ENCODE results near the gene FAM151A. TPM values are rescaled to one million over a fixed set of nuclear protein-coding genes. Genes with fewer than 3 reads are reported as not detected.
A peak's percentile ranks its signal among the peaks of the same experiment; 100 is the strongest.

The FAM151A gene
- total and polyA plus RNA-seq, 2 experiments from 2014 or later, result 9.8 to 13.5 TPM

- no peaks in the 10 kb centered on the region for H3K27me3 ChIP-seq
- no peaks in the 10 kb centered on the region for H3K9me2 ChIP-seq (replicated peaks; ENCODE audit: insufficient read depth)
- no peaks in the 10 kb centered on the region for H4K20me1 ChIP-seq (ENCODE audit: insufficient read depth, poor library complexity, severe bottlenecking)
- 46% methylated on average over 5 of the region's 5 CpGs for WGBS (ENCODE audit: low lambda C conversion rate, missing lambda C conversion rate)
- no peaks in the 10 kb centered on the region for H3K79me2 ChIP-seq
- no peaks in the 10 kb centered on the region for H3K36me3 ChIP-seq (replicated peaks; ENCODE audit: insufficient read depth, low read depth)
- no peaks in the 10 kb centered on the region for H3K9me3 ChIP-seq (ENCODE audit: low read depth)
- peaks cover 27% of the 10 kb centered on the region for H3K4me1 ChIP-seq (ENCODE audit: insufficient read depth)
- peak overlapping the region; percentile 70 for H3K4me2 ChIP-seq
- no peak overlapping the region for H3K4me3 ChIP-seq
- no peak overlapping the region for H2AFZ ChIP-seq
- TF ChIP-seq CTCF (IDR thresholded peaks at IDR 0.05; ENCODE audit: poor library complexity) (no peak), EZH2 (IDR thresholded peaks at IDR 0.05; ENCODE audit: borderline replicate concordance) (no peak), EZH2phosphoT487 (IDR thresholded peaks at IDR 0.05; ENCODE audit: low read depth, severe bottlenecking, unreplicated experiment) (no peak)
- peak overlapping the region; percentile 41 for H3K27ac ChIP-seq
- peak; percentile 62 for DNase-seq (ENCODE audit: low spot score)
Measured at GRCh38 chr1:54649130-54649898, 26.0 kb upstream of the FAM151A start.

GRCh38 chr1:54645806-54646676 is 22.7 kb upstream of the FAM151A start:
- peaks cover 17% of the 10 kb centered on the region for H3K4me1 ChIP-seq (ENCODE audit: insufficient read depth)
- H3K36me3 ChIP-seq (replicated peaks; ENCODE audit: insufficient read depth, low read depth), result no peaks in the 10 kb centered on the region
- no peak overlapping the region for H3K27ac ChIP-seq
- no peaks in the 10 kb centered on the region for H3K9me3 ChIP-seq (ENCODE audit: low read depth)
- WGBS (ENCODE audit: low lambda C conversion rate, missing lambda C conversion rate), result 87% methylated on average over 7 of the region's 7 CpGs
- no peaks in the 10 kb centered on the region for H3K79me2 ChIP-seq
- H4K20me1 ChIP-seq (ENCODE audit: insufficient read depth, poor library complexity, severe bottlenecking), result no peaks in the 10 kb centered on the region
- H3K9me2 ChIP-seq (replicated peaks; ENCODE audit: insufficient read depth), result no peaks in the 10 kb centered on the region
- no peak overlapping the region for H3K4me2 ChIP-seq
- TF ChIP-seq EZH2phosphoT487 (IDR thresholded peaks at IDR 0.05; ENCODE audit: low read depth, severe bottlenecking, unreplicated experiment) (no peak), EZH2 (IDR thresholded peaks at IDR 0.05; ENCODE audit: borderline replicate concordance) (no peak), CTCF (IDR thresholded peaks at IDR 0.05; ENCODE audit: poor library complexity) (no peak)
- no peak for DNase-seq (ENCODE audit: low spot score)
- no peak overlapping the region for H3K4me3 ChIP-seq
- H3K27me3 ChIP-seq, result no peaks in the 10 kb centered on the region
- H2AFZ ChIP-seq, result no peak overlapping the region

- no peaks in the 10 kb centered on the region for H3K79me2 ChIP-seq
- no peaks in the 10 kb centered on the region for H3K27me3 ChIP-seq
- TF ChIP-seq EZH2phosphoT487 (IDR thresholded peaks at IDR 0.05; ENCODE audit: low read depth, severe bottlenecking, unreplicated experiment) (no peak), EZH2 (IDR thresholded peaks at IDR 0.05; ENCODE audit: borderline replicate concordance) (no peak), CTCF (IDR thresholded peaks at IDR 0.05; ENCODE audit: poor library complexity) (no peak)
- no peaks in the 10 kb centered on the region for H4K20me1 ChIP-seq (ENCODE audit: insufficient read depth, poor library complexity, severe bottlenecking)
- no peak overlapping the region for H3K4me3 ChIP-seq
- H3K4me1 ChIP-seq (ENCODE audit: insufficient read depth), result peaks cover 4% of the 10 kb centered on the region
- no peak overlapping the region for H3K27ac ChIP-seq
- H2AFZ ChIP-seq, result no peak overlapping the region
- H3K4me2 ChIP-seq, result no peak overlapping the region
- no peak for DNase-seq (ENCODE audit: low spot score)
- H3K36me3 ChIP-seq (replicated peaks; ENCODE audit: insufficient read depth, low read depth), result no peaks in the 10 kb centered on the region
- H3K9me2 ChIP-seq (replicated peaks; ENCODE audit: insufficient read depth), result no peaks in the 10 kb centered on the region
- H3K9me3 ChIP-seq (ENCODE audit: low read depth), result no peaks in the 10 kb centered on the region
Measured at GRCh38 chr1:54643736-54644135, 20.4 kb upstream of the FAM151A start.
